ENCODE measurements around the gene CAMSAP1. TPM values are rescaled to one million over a fixed set of nuclear protein-coding genes. Genes with fewer than 3 reads are reported as not detected.
"Not testable (repeated sequence)": the region's sequence is repeated elsewhere in the genome, so short reads cannot be mapped to it uniquely, and the experiment has no call there.

The CAMSAP1 gene
- total RNA-seq, 1 donor from 2014 or later, result 25.5 TPM

DNA sequence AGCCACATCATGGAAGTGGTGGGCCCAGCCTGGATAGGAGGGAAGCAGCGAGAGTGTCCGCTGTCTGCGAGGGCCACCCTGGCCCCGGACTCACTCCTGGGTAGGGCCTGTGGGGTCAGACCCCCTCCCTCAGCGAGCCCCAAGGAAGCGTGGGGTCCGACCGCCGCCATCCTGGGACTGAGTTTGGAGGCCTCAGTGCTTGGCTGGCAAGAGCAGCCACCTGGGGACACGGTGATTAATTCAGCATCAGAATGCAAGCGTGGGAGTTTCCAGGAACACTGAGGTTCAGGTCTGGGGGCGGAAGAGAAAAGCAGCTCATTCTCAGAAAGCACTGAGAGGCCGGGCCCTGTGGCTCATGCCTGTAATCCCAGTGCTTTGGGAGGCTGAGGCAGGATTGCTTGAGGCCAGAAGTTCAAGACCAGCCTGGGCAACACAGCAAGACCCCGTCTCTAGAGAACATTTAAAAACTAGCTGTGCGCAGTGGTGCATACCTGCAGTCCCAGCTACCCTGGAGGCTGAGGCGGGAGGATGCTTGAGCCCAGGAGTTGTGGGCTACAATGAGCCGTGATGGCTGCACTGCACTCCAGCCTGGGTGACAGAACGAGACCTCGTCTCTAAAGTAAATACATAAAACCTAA lies 18.3 kb upstream of the CAMSAP1 start:
- DNase-seq (ENCODE audit: low spot score), result no peak

DNA sequence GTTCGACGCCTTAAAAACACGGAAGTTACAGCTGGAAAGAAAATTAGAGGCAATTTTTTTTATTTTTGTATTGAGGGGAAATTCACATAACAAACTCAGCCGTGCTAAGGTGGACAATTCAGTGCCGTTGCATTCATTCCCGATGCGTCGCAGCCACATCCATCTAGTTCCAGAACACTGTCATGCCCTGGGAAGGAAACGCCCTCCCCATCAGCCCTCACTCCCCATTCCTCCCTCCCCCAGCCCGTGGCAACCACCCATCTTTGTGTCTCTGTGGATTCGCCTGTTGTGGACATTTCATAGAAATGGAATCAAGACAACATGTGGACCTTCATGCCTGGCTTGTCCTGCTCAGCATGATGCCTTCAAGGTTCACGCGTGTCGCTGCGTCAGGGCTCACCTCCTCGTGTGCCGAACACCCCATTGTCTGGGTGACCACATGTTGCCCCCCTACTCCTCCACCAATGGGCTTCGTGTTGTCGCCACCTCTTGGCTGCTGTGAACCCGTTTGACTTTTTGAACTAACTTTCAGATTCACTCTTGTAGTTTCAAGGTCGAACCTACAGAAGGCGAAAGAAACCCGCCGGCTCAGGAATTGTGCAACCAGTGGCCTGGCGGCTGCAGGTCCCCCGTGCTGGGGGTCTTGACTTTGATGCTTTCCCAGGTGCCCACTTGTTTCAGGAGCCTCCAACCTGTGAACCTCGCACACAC lies 17.4 kb upstream of the CAMSAP1 start:
- intact Hi-C loops (cut with DNase I), result no loop called here
- no peak for DNase-seq (ENCODE audit: low spot score)

More for the DNA sequence above, 18.3 kb upstream of the CAMSAP1 start:
- intact Hi-C loops (cut with DNase I), result no loop called here

DNA sequence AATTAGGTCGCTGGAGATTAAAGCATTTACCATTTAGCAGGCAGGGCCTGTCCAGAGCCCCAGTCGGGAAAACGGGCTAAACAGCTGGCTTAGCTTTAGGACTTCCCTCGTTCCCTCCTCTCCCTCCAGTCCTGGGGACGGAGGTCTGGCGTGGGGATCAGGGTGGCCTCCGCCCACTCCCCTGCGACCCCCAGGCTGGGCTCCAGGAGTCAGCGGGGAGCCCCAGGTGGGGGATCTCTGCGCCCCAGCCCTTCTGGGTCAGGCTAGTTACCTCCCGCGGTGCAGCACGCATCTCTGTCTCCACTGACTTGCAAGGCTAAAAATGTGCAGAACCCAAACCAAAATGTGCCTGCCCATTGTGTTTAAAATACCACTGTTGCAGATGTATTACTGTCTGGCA lies 16.2 kb upstream of the CAMSAP1 start:
- DNase-seq (ENCODE audit: low spot score), result no peak
- intact Hi-C loops (cut with DNase I), result no loop called here

DNA sequence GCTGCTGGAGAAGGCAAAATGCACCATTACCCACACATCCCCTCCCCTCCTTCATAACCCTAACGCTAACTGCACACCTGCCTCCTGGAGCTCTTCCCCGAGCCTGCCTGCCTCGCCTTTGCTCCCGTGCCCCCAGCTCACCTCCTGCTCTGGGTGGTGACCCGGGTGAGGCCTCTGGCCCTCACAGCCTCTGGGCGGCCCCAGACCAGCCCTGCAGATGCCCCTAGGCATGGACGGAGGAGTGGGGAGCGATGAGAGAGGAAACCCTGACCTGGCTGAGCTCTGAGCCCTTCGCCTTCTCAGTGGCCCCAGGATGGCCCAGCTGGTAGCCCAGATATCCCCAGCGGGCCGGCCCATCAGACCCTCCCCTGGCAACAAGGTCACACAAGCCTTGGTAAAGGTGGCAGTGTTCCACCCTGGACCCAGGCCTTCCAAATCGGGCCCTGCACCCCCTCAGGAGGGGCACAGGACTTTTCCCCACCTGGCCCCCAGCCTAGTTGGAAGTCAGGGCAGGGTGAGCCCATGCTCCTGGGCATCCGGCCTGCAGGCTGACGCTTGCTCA lies 14.5 kb upstream of the CAMSAP1 start:
- peak; percentile 49 for DNase-seq (ENCODE audit: low spot score)
- intact Hi-C loops (cut with DNase I), result no loop called here

DNA sequence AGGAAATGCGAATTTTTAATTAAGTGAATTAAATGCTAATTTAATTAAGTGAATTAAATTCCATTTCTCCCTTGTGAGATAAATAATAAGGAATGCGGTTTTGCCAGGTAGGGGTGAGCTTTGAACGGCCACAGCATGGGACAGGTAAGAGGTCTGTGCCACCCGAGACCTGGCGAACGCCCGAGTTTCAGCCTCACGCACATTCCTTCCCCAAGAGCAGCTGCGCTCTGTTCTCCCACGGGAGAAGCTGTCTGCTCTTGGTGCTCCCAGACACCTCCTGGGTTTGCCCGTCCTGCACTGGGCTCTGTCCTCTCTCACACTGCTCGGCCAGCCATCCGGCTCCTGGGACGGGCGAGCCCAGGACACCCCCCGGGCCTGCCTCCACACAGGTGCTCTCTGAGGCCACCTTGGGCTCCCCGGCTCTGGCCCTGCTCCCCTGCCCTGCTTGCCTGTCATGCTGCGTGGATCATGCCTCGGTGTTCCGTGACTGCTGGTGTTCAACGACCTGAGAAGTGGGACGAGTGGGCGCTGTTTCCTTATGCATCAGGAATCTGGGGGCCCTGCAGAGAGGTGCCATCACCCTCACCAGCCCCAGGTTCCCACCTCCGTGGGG lies 13.7 kb upstream of the CAMSAP1 start:
- intact Hi-C loops (cut with DNase I), result no loop called here
- DNase-seq (ENCODE audit: low spot score), result no peak

DNA sequence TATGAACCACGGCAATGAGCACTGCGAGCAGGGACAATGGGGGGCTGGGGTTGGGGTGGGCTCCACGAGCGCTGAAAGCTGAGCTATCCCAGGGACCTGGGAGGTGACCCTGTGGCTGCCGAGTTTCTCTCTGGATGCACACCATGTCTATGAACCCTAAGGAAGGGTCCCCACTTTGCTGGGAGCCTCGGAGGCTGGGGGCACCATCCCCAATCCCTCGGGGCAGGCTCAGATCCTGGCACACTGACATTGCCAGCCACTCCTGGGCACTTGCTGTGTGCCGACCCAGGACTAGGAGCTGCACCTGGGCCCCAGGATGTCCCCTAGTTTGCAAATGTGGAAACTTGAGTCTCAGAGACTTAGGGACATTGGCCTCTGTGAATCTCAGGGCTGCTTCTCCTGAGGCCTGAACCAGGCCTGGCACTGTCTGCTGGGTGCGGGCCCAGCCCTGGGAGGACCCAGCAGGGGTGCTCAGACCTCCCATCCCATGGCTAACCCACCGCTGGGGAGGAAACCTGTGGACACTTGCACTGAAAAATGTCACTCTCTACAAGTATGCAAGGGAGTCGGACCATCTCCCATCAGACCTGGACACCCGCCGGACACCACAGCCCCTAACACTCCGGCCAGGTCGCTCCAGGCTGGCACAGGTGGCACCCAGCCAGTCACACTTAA lies 13.0 kb upstream of the CAMSAP1 start:
- intact Hi-C loops (cut with DNase I), result no loop called here

DNA sequence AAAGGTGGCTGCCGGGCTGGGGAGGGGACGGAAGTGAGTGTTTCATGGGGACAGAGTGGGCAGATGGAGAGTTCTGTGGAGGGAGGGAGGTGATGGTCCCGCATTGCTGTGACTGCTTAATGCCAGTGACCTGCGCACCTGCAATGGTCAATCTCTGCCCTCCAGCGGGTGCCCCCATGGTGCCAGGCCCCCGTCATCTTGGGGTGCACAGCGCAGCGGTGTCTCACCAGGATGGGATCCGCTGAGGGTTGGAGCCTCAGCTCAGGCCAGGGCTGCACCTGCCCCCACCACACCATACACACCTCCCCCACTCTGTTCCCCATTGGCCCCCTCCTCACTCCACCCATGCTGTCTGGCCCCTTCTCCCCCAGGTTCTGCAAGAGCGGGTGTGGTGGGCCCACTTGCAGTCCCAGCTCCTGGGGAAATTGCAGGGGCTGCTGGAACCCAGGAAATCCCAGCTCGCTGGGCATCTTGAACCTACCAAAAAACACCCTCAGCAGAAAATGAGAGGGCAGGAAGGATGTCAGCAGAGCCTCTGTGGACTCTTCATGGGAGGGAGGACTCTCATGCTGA lies 12.1 kb upstream of the CAMSAP1 start:
- no peak for DNase-seq (ENCODE audit: low spot score)

More for the DNA sequence above, 13.0 kb upstream of the CAMSAP1 start:
- no peak for DNase-seq (ENCODE audit: low spot score)

DNA sequence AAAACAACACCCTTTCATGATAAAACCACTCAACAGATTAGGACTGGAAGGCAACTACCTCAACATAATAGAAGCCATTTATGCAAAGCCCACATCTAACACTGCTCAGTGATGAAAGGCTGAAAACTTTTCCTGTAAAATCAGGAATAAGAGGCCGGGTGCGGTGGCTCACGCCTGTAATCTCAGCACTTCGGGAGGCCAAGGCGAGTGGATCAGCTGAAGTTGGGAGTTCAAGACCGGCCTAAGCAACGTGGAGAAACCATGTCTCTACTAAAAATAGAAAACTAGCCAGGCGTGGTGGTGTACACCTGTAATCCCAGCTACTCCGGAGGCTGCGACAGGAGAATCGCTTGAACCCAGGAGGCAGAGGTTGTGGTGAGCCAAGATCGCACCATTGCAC lies 8.9 kb upstream of the CAMSAP1 start:
- intact Hi-C loops (cut with DNase I); DNase-seq (ENCODE audit: low spot score): not testable (repeated sequence)

More for the DNA sequence above, 12.1 kb upstream of the CAMSAP1 start:
- intact Hi-C loops (cut with DNase I), result no loop called here

DNA sequence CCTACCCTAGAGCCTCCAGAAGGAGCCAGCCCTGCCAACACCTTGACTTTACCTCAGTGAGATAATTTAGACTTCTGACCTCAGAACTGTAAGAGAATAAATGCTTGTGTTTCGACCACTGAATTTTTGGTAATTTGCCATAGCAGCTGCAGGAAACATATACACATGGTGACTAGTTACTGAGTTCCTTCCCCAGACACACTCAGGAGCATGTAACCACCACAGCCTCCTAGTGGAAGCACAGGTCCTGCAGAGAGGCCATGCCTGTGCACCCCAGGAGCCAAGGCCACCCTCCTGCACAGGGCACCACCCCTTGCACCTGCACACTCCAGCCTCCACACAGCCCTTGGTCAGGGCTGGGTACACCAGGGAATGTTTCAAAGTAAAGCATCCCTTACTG lies 7.6 kb upstream of the CAMSAP1 start:
- intact Hi-C loops (cut with DNase I), result no loop called here
- DNase-seq (ENCODE audit: low spot score), result no peak

DNA sequence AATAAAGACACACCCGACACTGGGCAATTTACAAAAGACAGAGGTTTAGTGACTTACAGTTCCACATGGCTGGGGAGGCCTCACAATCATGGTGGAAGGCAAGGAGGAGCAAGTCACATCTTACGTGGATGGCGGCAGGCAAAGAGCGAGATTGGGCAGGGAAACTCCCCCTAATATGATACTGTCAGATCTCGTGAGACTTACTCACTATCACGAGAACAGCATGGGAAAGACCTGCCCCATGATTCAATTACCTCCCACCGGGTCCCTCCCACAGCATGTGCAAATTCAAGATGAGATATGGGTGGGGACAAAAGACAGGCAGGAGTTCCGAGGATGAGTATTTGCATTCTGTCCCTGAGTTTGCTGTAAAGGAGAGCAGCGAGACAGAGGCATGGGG lies 3.9 kb upstream of the CAMSAP1 start:
- intact Hi-C loops (cut with DNase I); DNase-seq (ENCODE audit: low spot score): not testable (repeated sequence)

DNA sequence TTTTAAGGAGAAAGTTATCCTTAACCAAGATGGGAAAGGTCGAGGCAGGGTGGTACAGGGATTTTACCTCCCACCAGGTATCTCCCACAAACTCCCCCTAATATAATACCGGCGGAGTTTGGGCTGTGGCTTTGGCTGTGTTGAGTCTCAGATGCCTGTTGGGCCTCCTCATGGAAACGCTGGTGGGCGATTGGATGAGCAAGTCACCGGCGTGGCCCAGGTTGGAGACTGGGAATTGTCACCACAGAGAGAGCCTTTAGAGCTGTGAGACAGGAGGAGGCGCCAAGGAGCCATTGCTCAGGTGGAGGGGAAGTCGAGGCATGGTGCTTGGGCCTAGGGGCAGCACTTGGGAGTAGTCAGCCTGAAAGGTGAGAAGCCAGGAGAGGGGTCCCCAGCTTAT lies 3.4 kb upstream of the CAMSAP1 start:
- no peak for DNase-seq (ENCODE audit: low spot score)
- intact Hi-C loops (cut with DNase I), result no loop called here

DNA sequence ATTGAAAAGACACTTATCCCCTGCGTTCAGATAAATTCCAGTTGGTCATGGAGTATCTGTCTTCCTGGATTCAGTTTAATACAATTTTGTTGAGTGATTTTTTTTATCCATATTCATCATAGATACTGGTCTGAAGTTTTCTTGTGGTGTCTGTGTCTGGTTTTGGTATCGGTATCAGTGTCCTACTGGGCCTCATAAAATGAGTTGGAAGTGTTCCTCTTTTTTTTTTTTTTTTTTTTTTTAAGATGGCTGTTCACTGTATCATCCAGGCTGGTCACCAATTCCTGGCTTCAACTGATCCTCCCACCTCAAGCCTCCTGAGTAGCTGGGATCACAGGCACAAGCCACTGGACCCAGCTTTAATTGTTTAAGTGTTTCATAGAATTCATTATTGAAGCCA lies 2.9 kb upstream of the CAMSAP1 start:
- intact Hi-C loops (cut with DNase I), result no loop called here

DNA sequence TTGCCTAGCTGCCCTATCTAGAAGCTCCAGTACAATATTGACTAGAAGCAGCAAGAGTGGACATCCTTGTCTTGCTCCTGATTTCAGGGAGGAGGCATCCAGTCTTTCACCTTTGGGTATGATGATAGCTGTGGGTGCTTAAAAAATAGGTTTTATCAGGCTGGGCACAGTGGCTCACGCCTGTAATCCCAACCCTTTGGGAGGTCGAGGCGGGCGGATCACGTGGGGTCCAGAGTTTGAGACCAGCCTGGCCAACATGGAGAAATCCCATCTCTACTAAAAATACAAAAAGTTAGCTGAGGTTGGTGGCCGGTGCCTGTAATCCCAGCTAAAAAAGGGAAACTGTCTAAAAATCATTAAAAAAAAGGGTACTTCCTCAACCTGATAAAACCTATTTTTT lies 2.0 kb upstream of the CAMSAP1 start:
- intact Hi-C loops (cut with DNase I), result loop anchor here (5.0 kb wide), 2 partner anchors 42 to 208 kb away; partner anchors contain the start of gene TMEM250

More for the DNA sequence above, 2.9 kb upstream of the CAMSAP1 start:
- no peak for DNase-seq (ENCODE audit: low spot score)

DNA sequence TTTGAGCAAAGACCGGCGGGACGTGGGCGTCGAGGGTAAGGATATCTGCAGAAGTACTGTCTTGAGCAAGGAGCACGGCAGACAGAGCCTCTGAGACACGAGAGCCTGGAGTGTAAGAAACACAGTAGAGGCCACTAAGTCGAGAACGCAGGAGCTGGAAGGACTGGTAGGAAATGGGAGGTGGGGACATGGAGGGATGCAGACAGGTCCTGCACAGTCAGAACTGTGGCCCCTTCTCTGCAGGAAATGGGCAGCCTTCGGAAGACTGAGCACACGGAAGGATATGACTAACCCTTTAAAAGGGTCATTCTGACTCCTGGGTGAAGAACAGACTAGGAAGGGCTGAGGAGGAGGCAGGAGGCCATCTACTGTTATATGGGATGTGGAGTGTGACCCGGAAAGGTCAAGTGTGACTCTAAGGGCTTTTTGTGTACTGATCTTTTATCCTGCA lies 1.4 kb upstream of the CAMSAP1 start:
- DNase-seq (ENCODE audit: low spot score), result no peak
- intact Hi-C loops (cut with DNase I), result loop anchor here (5.0 kb wide), 2 partner anchors 41 to 209 kb away; partner anchors contain the start of gene TMEM250

More for the DNA sequence above, 2.0 kb upstream of the CAMSAP1 start:
- no peak for DNase-seq (ENCODE audit: low spot score)

DNA sequence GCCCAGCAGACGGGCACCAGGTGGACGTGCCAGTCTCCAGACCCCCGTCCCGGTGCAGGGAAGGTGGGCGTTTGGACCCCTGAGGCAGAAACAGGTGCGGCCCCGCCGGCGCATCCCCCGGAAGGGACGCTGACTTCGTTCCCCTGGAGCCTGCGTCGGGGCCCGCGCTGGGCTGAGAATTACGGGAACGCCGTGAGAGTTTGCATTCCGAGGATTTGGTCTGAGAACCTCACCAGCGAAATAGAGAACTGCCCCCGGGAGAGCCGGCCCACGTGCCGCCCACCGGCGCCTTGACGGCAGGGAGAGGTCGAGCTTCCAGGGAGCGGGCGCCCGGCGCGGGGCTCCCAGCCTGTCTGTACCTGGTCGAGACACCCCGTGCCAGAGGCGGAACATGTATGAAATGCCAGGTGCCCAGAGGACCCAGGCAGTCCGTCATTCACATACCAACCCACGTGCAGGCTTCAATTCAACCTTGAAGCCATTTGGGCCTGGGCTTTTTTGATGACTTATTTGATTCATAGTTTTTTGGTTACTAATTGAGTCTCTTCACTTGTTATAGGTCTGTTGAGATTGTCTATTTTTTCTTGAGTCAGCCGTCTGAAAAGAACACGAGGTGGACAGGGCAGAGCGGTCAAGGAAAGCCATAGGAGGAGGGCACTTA lies 877 bp upstream of the CAMSAP1 start:
- intact Hi-C loops (cut with DNase I), result loop anchor here (5.0 kb wide), 2 partner anchors 41 to 209 kb away; partner anchors contain the start of gene TMEM250
- no peak for DNase-seq (ENCODE audit: low spot score)

DNA sequence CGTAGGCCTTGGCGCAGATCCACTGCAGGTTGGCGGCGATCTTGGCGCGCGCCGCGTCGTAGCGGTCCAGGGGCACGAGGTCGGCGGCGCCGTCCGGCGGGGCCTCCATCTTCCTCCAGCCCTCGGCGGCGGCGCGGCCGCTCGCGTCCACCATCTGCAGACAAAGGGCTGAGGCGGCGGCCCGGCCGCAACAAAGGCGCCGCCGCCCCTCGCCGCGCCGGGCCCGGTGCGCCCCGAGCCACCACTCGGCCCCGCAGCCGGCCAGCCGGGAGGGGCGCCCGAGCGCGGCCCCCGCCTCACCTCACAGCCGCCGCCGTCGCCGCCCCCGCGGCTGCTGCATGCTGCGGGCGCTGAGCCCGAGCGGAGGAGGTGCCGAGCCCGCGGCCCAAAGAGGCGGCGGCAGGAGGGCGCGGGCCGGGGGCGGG lies 328 bp downstream of the CAMSAP1 start:
- intact Hi-C loops (cut with DNase I), result loop anchor here (2.0 to 5.0 kb wide), 3 partner anchors 40 to 210 kb away; partner anchors contain the start of genes TMEM250 and UBAC1
- DNase-seq (ENCODE audit: low spot score), result no peak

DNA sequence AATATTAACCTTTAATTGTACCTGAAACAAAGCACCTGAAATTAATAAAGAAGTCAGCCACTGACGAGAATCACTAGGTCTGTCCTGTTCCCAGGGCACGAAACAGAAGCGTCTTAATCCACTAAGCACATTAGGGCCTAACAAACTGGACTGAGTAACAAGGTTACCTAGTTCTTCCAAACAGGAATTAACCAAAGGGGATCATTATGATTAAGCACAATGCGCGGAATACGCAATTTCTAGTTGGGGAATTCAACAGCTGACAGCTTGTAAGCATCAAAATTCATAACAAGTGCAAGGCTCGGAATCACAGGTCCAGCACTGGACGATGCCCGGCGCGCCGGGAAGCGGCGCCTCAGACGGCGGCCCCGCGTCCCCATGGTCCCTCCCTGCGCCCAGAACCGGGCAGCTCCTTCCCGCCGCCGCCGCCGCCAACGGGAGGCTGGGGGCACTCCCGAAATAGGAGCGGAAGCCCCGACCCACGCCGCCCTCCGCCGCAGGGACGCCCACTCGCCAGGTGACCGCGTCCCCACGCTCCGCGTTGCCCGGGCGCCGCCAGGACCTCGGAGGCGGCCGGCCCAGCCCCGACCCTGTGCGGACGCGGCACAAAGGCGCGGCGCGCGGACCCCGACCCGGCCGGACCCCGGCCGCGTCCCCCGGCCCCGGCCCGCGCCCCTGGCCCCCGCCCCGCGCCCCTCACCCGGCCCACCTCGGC lies 898 bp downstream of the CAMSAP1 start:
- intact Hi-C loops (cut with DNase I), result loop anchor here (2.0 to 5.0 kb wide), 3 partner anchors 39 to 211 kb away; partner anchors contain the start of genes TMEM250 and UBAC1
- DNase-seq (ENCODE audit: low spot score), result no peak
